22Rv1 (cell line): ENCODE data around the gene RSRC1.

Source experiments
- ZFX ChIP-seq: fragments of 450-650 bp; IDR thresholded peaks from 2 replicates; pipeline ENCODE4 v1.6.1; 2017; ENCODE audit warnings: antibody characterized with exemption, borderline replicate concordance
- TF ChIP-seq, protein P1 (sequence below): fragments of 450-650 bp; IDR thresholded peaks from 2 replicates; pipeline ENCODE4 v1.5.1; 2017; ENCODE audit warnings: mild to moderate bottlenecking

DNA sequence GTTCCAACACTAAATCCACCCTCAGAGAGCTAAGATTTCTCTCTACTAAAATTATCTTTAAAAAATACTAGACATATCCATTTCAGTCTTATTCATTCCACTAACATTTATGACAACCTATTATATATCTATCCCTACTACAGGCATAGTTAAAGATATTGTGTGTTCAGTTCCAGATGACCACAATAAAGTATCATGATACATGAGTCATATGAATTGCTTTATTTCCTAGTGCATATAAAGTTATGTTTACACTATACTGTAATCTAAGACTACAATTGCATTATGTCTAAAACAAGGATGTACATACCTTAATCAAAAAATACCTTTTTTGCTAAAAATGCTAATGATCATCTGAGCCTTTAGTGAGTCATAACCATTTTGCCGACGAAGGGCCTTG, 23.1 kb upstream of the RSRC1 start:
- TF ChIP-seq, protein P1, sequence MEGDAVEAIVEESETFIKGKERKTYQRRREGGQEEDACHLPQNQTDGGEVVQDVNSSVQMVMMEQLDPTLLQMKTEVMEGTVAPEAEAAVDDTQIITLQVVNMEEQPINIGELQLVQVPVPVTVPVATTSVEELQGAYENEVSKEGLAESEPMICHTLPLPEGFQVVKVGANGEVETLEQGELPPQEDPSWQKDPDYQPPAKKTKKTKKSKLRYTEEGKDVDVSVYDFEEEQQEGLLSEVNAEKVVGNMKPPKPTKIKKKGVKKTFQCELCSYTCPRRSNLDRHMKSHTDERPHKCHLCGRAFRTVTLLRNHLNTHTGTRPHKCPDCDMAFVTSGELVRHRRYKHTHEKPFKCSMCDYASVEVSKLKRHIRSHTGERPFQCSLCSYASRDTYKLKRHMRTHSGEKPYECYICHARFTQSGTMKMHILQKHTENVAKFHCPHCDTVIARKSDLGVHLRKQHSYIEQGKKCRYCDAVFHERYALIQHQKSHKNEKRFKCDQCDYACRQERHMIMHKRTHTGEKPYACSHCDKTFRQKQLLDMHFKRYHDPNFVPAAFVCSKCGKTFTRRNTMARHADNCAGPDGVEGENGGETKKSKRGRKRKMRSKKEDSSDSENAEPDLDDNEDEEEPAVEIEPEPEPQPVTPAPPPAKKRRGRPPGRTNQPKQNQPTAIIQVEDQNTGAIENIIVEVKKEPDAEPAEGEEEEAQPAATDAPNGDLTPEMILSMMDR, result no peak
- TF ChIP-seq ZFX, result no peak
